Neuronal stem cell (in vitro differentiated cells): ENCODE data around the gene DSCAM.

Experiments
- DNase-seq: peaks from one replicate; pipeline ENCODE4 v3.0.0-alpha.2; 2013; ENCODE audit warnings: low spot score
- H2AFZ ChIP-seq: one replicate; pipeline ENCODE4 v1.6.1; 2013; ENCODE audit warnings: mild to moderate bottlenecking, low read length, inconsistent platforms
- H2AK5ac ChIP-seq: 2 replicates; pipeline ENCODE4 v1.6.1; 2013; ENCODE audit warnings: low read depth, mild to moderate bottlenecking, inconsistent platforms, low read length, moderate library complexity, mixed read lengths
- H2BK120ac ChIP-seq: 2 replicates; pipeline ENCODE4 v1.6.1; 2013; ENCODE audit warnings: low read depth, mild to moderate bottlenecking, inconsistent platforms, low read length, moderate library complexity, mixed read lengths
- H2BK12ac ChIP-seq: one replicate; pipeline ENCODE4 v1.6.1; 2013; ENCODE audit warnings: low read length, inconsistent platforms
- H2BK15ac ChIP-seq: 2 replicates; pipeline ENCODE4 v1.6.1; 2013; ENCODE audit warnings: mild to moderate bottlenecking, low read length, inconsistent platforms, mixed read lengths
- H2BK5ac ChIP-seq: one replicate; pipeline ENCODE4 v1.6.1; 2013; ENCODE audit warnings: inconsistent platforms, mild to moderate bottlenecking, low read length, moderate library complexity
- H3K14ac ChIP-seq: one replicate; pipeline ENCODE4 v1.6.1; 2013; ENCODE audit warnings: low read length, inconsistent platforms
- H3K18ac ChIP-seq: 2 replicates; pipeline ENCODE4 v1.6.1; 2013; ENCODE audit warnings: low read length, inconsistent platforms
- H3K23ac ChIP-seq: 2 replicates; pipeline ENCODE4 v1.6.1; 2013; ENCODE audit warnings: low read depth, mild to moderate bottlenecking, mixed read lengths, low read length, inconsistent platforms; ENCODE audit not compliant: poor library complexity
- H3K27ac ChIP-seq: replicated peaks from 3 replicates; pipeline ENCODE4 v1.5.1; 2013; ENCODE audit warnings: low read length, inconsistent platforms
- H3K27me3 ChIP-seq, 3 experiments: 2 replicates each; pipeline ENCODE4 v1.6.1; 2013; ENCODE audit warnings: low read length in 3 of 3, mild to moderate bottlenecking in 2 of 3, inconsistent platforms in 1 of 3, low read depth in 1 of 3, mixed read lengths in 1 of 3, moderate library complexity in 1 of 3; ENCODE audit not compliant: control insufficient read depth in 3 of 3, insufficient read depth in 3 of 3
- H3K36me3 ChIP-seq, 2 donors: replicated peaks in 1 of 2; 2 replicates each; pipeline ENCODE4 v1.6.1; 2013; ENCODE audit warnings: low read length in 2 of 2; ENCODE audit not compliant: control insufficient read depth in 2 of 2, insufficient read depth in 2 of 2
- H3K4ac ChIP-seq: 2 replicates; pipeline ENCODE4 v1.6.1; 2013; ENCODE audit warnings: inconsistent platforms, mild to moderate bottlenecking, low read length, moderate library complexity
- H3K4me1 ChIP-seq, 2 donors: 1 replicate in 1 of 2; 2 replicates in 1 of 2; pipeline ENCODE4 v1.6.1; 2013; ENCODE audit warnings: low read length in 2 of 2, low read depth in 1 of 2; ENCODE audit not compliant: control insufficient read depth in 2 of 2, insufficient read depth in 1 of 2
- H3K4me2 ChIP-seq: one replicate; pipeline ENCODE4 v1.6.1; 2013; ENCODE audit warnings: mild to moderate bottlenecking, low read length, inconsistent platforms; ENCODE audit not compliant: insufficient read depth, poor library complexity, severe bottlenecking
- H3K4me3 ChIP-seq, 2 donors: 2 replicates each; pipeline ENCODE4 v1.5.1; 2013; ENCODE audit warnings: low read length in 2 of 2, mild to moderate bottlenecking in 2 of 2, inconsistent platforms in 1 of 2, moderate library complexity in 1 of 2
- H3K79me1 ChIP-seq: one replicate; pipeline ENCODE4 v1.6.1; 2013; ENCODE audit warnings: low read depth, mild to moderate bottlenecking, inconsistent platforms, low read length, moderate library complexity
- H3K9ac ChIP-seq: one replicate; pipeline ENCODE4 v1.6.1; 2013; ENCODE audit warnings: mild to moderate bottlenecking, low read depth, low read length, inconsistent platforms; ENCODE audit not compliant: poor library complexity
- H3K9me3 ChIP-seq, 2 donors: replicated peaks in 1 of 2; 2 replicates each; pipeline versions ENCODE3 to v1.6.1; 2013; ENCODE audit warnings: low read length in 2 of 2, mild to moderate bottlenecking in 2 of 2, inconsistent platforms in 1 of 2, low read depth in 1 of 2, mixed read lengths in 1 of 2, moderate library complexity in 1 of 2; ENCODE audit not compliant: control insufficient read depth in 2 of 2, insufficient read depth in 1 of 2
- H4K8ac ChIP-seq: one replicate; pipeline ENCODE4 v1.6.1; 2013; ENCODE audit warnings: low read depth, mild to moderate bottlenecking, inconsistent platforms, low read length, moderate library complexity
- H4K91ac ChIP-seq: one replicate; pipeline ENCODE4 v1.6.1; 2013; ENCODE audit warnings: low read length, low read depth, mild to moderate bottlenecking, inconsistent platforms; ENCODE audit not compliant: poor library complexity
- WGBS, 2 donors: extraction: QIAGEN DNeasy Blood & Tissue Kit; methylation state at CpG; one replicate each; pipeline ENCODE4 v1.1.7; 2013; ENCODE audit warnings: missing lambda C conversion rate in 2 of 2, mixed read lengths in 1 of 2; ENCODE audit not compliant: insufficient read length in 2 of 2, insufficient replicate concordance in 1 of 2; ENCODE audit errors: extremely low coverage in 2 of 2; 5-methylcytosine and 5-hydroxymethylcytosine counted together

DSCAM gene

DNA sequence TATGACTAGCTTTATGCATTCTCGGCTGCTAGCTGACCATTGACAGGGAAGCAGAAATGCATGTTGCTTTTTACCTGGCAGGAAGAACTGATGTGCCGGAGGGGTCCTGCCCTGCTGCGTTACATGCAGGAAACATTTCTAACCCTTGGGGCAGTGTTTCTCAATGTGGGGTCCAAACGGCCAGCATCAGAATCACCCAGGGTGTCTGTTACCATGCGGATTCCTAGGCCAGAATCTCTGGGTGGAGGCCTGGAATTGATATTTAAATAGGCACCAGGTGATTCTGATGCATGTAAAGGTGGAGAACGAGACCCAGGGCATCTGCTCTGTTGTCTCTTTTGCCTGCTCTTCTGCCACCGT is 797.0 kb downstream of the DSCAM start:
- Histone ChIP-seq H3K27ac (no peak overlapping the region), H4K8ac (no peak overlapping the region), H2BK5ac (no peak overlapping the region), H3K27me3 (peaks cover 0 to 3% (median 0%) of the 10 kb centered on the region in 3 experiments), H2BK15ac (no peak overlapping the region), H2BK120ac (no peak overlapping the region), H3K4me1 (peaks cover 0 to 8% of the 10 kb centered on the region in 2 donors), H2AFZ (no peak overlapping the region), H2AK5ac (no peak overlapping the region), H3K36me3 (no peaks in the 10 kb centered on the region), H4K91ac (no peak overlapping the region), H3K23ac (no peak overlapping the region), H3K9me3 (no peaks in the 10 kb centered on the region), H3K9ac (no peak overlapping the region), H3K18ac (no peak overlapping the region), H3K4me2 (no peak overlapping the region), H3K4me3 (no peak overlapping the region), H3K14ac (no peak overlapping the region), H3K79me1 (no peaks in the 10 kb centered on the region), H2BK12ac (no peak overlapping the region), H3K4ac (no peak overlapping the region)
- no CpG with 5 or more reads among the region's 7 CpGs for WGBS, 2 donors
- no peak for DNase-seq

DNA sequence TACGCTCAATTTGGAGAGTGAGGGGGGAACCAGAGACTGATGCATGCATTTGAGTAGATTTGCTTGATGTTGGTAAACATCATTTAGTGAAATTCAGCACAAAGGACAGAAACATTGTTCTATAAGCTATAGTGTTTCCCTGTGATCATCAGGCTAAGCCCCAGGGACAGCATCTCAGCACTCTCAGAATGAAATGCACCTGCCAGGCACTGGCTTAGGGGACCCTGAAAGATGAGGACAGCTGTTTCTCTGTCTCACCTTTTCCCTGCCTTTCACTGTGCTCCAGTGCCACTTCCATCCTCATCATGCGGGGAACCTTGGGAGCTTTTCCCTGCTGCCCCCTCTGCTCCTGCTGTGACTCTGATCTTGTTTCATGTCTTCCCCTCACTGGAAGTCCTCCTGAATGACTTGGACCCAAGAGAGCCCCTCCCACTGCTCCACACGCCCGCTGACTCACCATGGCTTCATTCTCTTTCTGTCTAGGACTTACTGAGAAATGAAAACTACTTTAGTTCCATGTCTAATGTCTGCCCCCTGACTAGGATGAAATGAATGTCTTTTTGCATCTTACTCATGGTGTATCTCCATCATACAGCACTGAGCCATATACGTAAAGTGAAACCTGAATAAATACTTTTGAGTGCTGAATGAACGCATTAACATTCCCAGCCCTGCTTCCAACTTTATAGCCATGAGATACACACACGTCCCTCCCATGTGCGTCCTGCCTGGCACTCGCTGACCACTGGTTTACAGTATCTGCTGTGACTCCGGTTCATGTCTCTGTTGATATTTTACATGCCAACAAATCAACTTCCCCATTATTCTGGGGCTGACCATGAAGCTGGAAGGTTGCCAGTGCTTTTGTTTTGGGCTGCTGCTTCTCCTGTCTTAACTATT is 797.7 kb downstream of the DSCAM start:
- Histone ChIP-seq H3K9me3 (no peaks in the 10 kb centered on the region), H3K4me1 (peaks cover 0 to 8% of the 10 kb centered on the region in 2 donors), H2AK5ac (no peak overlapping the region), H3K79me1 (no peaks in the 10 kb centered on the region), H3K36me3 (no peaks in the 10 kb centered on the region), H3K4me3 (no peak overlapping the region), H3K18ac (no peak overlapping the region), H2BK120ac (no peak overlapping the region), H3K27me3 (peaks cover 0 to 3% (median 0%) of the 10 kb centered on the region in 3 experiments), H2BK5ac (no peak overlapping the region), H2BK15ac (no peak overlapping the region), H3K23ac (no peak overlapping the region), H2AFZ (no peak overlapping the region), H3K4me2 (no peak overlapping the region), H2BK12ac (no peak overlapping the region), H3K4ac (no peak overlapping the region), H4K8ac (no peak overlapping the region), H3K14ac (no peak overlapping the region), H3K9ac (no peak overlapping the region), H4K91ac (no peak overlapping the region), H3K27ac (no peak overlapping the region)
- WGBS, 2 donors = no CpG with 5 or more reads among the region's 10 CpGs
- no peak for DNase-seq

DNA sequence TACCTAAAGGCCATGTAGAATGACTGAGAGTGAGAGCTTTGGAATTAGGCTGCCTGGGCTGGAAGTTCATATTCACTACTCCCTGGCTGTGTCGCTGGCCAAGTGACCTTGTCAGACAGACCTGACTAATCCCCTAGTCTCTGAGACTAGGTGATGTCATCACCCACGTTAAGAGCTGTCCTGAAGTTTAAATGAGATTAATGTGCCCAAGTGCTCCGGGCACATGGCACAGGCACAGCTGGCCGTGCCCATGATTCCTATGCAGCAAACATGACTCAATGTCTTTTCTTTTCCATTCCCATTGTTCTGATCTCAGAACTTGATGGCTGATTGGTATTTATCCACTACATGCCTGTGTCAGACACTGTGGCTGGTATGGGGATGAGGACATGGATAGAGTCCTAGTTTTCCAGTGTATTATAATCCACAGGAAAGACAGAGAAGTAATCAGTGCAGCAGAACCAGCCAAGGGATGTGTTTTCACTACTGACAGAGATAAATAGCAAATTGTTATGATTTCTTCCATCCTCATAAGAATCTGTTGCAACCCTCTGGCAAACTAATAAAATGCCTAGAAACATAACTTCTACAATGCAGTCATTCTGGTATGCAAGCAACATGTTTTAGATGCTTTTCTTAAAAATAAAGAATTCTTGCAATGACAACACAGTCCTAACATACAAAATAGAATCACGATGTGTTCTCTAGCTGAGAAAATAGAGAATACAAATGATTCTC is 798.8 kb downstream of the DSCAM start:
- H3K4me2 ChIP-seq = no peak overlapping the region
- H2AK5ac ChIP-seq = no peak overlapping the region
- no peak overlapping the region for H2BK5ac ChIP-seq
- WGBS, 2 donors = no CpG with 5 or more reads among the region's 5 CpGs
- H3K23ac ChIP-seq = no peak overlapping the region
- DNase-seq = no peak
- no peak overlapping the region for H3K27ac ChIP-seq
- H2AFZ ChIP-seq = no peak overlapping the region
- peaks cover 0 to 3% (median 0%) of the 10 kb centered on the region in 3 experiments for H3K27me3 ChIP-seq
- no peak overlapping the region for H3K4ac ChIP-seq
- no peak overlapping the region for H3K4me3 ChIP-seq
- H2BK15ac ChIP-seq = no peak overlapping the region
- no peak overlapping the region for H3K18ac ChIP-seq
- no peak overlapping the region for H4K91ac ChIP-seq
- no peak overlapping the region for H3K14ac ChIP-seq
- no peak overlapping the region for H4K8ac ChIP-seq
- no peaks in the 10 kb centered on the region for H3K79me1 ChIP-seq
- H3K9ac ChIP-seq = no peak overlapping the region
- no peaks in the 10 kb centered on the region for H3K9me3 ChIP-seq
- no peak overlapping the region for H2BK12ac ChIP-seq
- no peak overlapping the region for H2BK120ac ChIP-seq
- no peaks in the 10 kb centered on the region for H3K36me3 ChIP-seq
- peaks cover 0 to 8% of the 10 kb centered on the region in 2 donors for H3K4me1 ChIP-seq

DNA sequence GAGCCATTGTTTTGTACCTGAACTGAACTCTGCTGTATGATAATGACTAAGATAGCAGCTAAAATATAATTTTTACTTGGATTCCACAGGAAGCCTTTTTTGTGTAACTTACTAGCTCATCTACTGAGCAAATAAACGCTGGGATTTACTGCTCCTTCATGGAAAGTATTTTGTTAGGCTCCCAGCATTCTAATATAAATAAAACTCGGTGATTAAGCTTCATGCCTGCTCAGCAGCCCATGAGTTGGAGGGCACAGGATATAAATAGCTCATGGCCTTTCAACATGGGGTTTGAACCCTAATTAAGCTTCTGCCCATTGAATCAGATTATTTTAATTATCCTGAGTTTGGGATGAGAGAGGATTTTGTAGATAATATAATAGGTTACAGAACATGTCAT is 799.7 kb downstream of the DSCAM start:
- no peak overlapping the region for H4K91ac ChIP-seq
- no CpG with 5 or more reads among the region's 2 CpGs for WGBS, 2 donors

More for the DNA sequence above, 799.7 kb downstream of the DSCAM start:
- no peak overlapping the region for H2BK5ac ChIP-seq
- no peak overlapping the region for H3K4me3 ChIP-seq
- H2BK15ac ChIP-seq = no peak overlapping the region
- H2AK5ac ChIP-seq = no peak overlapping the region
- no peak overlapping the region for H3K27ac ChIP-seq
- no peak overlapping the region for H3K23ac ChIP-seq
- H4K8ac ChIP-seq = no peak overlapping the region
- peaks cover 0 to 3% (median 0%) of the 10 kb centered on the region in 3 experiments for H3K27me3 ChIP-seq
- H2AFZ ChIP-seq = no peak overlapping the region
- H3K36me3 ChIP-seq = no peaks in the 10 kb centered on the region
- no peak for DNase-seq
- H2BK120ac ChIP-seq = no peak overlapping the region
- H3K79me1 ChIP-seq = no peaks in the 10 kb centered on the region
- H3K4me1 ChIP-seq = peaks cover 0 to 8% of the 10 kb centered on the region in 2 donors
- no peak overlapping the region for H2BK12ac ChIP-seq
- H3K9me3 ChIP-seq = no peaks in the 10 kb centered on the region
- H3K18ac ChIP-seq = no peak overlapping the region
- H3K4me2 ChIP-seq = no peak overlapping the region
- no peak overlapping the region for H3K9ac ChIP-seq
- no peak overlapping the region for H3K4ac ChIP-seq
- no peak overlapping the region for H3K14ac ChIP-seq
